HepG2 (cell line): Measurements from ENCODE around the gene WDR81. TPM values are rescaled to one million over a fixed set of nuclear protein-coding genes. Genes with fewer than 3 reads are reported as not detected.

ENCODE experiments used
- ARNTL ChIP-seq: sonication (generic); formaldehyde crosslinking; IDR thresholded peaks from 2 replicates; pipeline ENCODE4 v1.4.0; 2020; ENCODE audit warnings: mild to moderate bottlenecking, missing genetic modification reagents
- CSRNP1 ChIP-seq: sonication (generic); formaldehyde crosslinking; IDR thresholded peaks from 2 replicates; pipeline ENCODE4 v1.8.1; 2023; ENCODE audit warnings: mild to moderate bottlenecking, missing genetic modification reagents
- ERF ChIP-seq: IDR thresholded peaks from 2 replicates; pipeline ENCODE4 v1.6.1; 2018; ENCODE audit warnings: missing biosample characterization, missing genetic modification reagents
- FOSL1 ChIP-seq: sonication (generic); formaldehyde crosslinking; IDR thresholded peaks from 2 replicates; pipeline ENCODE4 v1.9.0; 2021; ENCODE audit warnings: missing genetic modification reagents, borderline replicate concordance
- GATAD2A ChIP-seq: IDR thresholded peaks from 2 replicates; pipeline ENCODE4 v1.6.1; 2016
- HDAC2 ChIP-seq: sonication (generic); formaldehyde crosslinking; IDR thresholded peaks from 2 replicates; pipeline ENCODE4 v1.4.0; 2020; ENCODE audit warnings: missing genetic modification reagents
- IKZF5 ChIP-seq: IDR thresholded peaks from 2 replicates; pipeline ENCODE4 v1.6.1; 2018; ENCODE audit warnings: missing genetic modification reagents, mild to moderate bottlenecking, missing compliant biosample characterization
- KDM5A ChIP-seq: fragments of 200-600 bp; sonication (generic); IDR thresholded peaks from 2 replicates; pipeline ENCODE4 v1.7.0; 2018; ENCODE audit warnings: antibody characterized with exemption, mild to moderate bottlenecking, low read length, borderline replicate concordance
- KLF15 ChIP-seq: sonication (generic); formaldehyde crosslinking; IDR thresholded peaks from 2 replicates; pipeline ENCODE4 v1.8.1; 2023; ENCODE audit warnings: borderline replicate concordance, mild to moderate bottlenecking, inconsistent platforms, missing genetic modification reagents, mixed read lengths
- MAZ ChIP-seq, 2 experiments: sonication (generic) in 1 of 2; formaldehyde crosslinking in 1 of 2; IDR thresholded peaks; 2 replicates each; pipeline versions ENCODE4 v1.5.0 to v1.6.1; 2012 to 2020; ENCODE audit warnings: low read depth in 2 of 2, mild to moderate bottlenecking in 2 of 2, borderline replicate concordance in 1 of 2, improper control_type of control experiment in 1 of 2, low read length in 1 of 2, missing genetic modification reagents in 1 of 2, moderate library complexity in 1 of 2
- MBD4 ChIP-seq: IDR thresholded peaks from 2 replicates; pipeline ENCODE4 v1.6.1; 2012; ENCODE audit warnings: low read length, inconsistent platforms, borderline replicate concordance
- MLXIP ChIP-seq: sonication (generic); formaldehyde crosslinking; IDR thresholded peaks from 2 replicates; pipeline ENCODE4 v1.9.0; 2021; ENCODE audit warnings: missing genetic modification reagents, borderline replicate concordance
- NKX3-1 ChIP-seq: sonication (generic); formaldehyde crosslinking; IDR thresholded peaks from 2 replicates; pipeline ENCODE4 v1.5.0; 2020; ENCODE audit warnings: missing genetic modification reagents
- ONECUT2 ChIP-seq: sonication (generic); formaldehyde crosslinking; IDR thresholded peaks from 2 replicates; pipeline ENCODE4 v1.4.0; 2020; ENCODE audit warnings: missing genetic modification reagents
- PATZ1 ChIP-seq: sonication (generic); formaldehyde crosslinking; IDR thresholded peaks from 2 replicates; pipeline ENCODE4 v1.4.0; 2020; ENCODE audit warnings: missing genetic modification reagents
- ZNF362 ChIP-seq: sonication (generic); formaldehyde crosslinking; IDR thresholded peaks from 2 replicates; pipeline ENCODE4 v1.4.0; 2020; ENCODE audit warnings: missing genetic modification reagents, mild to moderate bottlenecking, borderline replicate concordance
- ZNF564 ChIP-seq: sonication (generic); formaldehyde crosslinking; IDR thresholded peaks from 2 replicates; pipeline ENCODE4 v1.8.1; 2023; ENCODE audit warnings: mild to moderate bottlenecking, missing genetic modification reagents
- ZNF678 ChIP-seq: sonication (generic); formaldehyde crosslinking; IDR thresholded peaks from 2 replicates; pipeline ENCODE4 v1.4.0; 2020; ENCODE audit warnings: mild to moderate bottlenecking, missing genetic modification reagents
- polyA plus RNA-seq, 8 experiments: library from polyadenylated mRNA; depleted of rRNA in 3 of 8; stranded (reverse) in 7 of 8; unstranded in 1 of 8; fragments of >200 nt; fragmentation: Illumina TruSeq in 4 of 8; extraction: Trizol in 4 of 8; gene quantifications; 2 replicates each; pipeline versions ENCODE4 v1.2.1 to v1.2.3, GENCODE V29; 2011 to 2016; ENCODE audit warnings: low read depth in 4 of 8, missing spikeins in 1 of 8, mixed read lengths in 1 of 8; ENCODE audit not compliant: insufficient read depth in 1 of 8
- total RNA-seq, 5 experiments: library from RNA; depleted of rRNA; stranded (reverse); fragments of >200 nt; fragmentation: Illumina TruSeq; extraction: Trizol; gene quantifications; 2 replicates each; pipeline ENCODE4 v1.2.3, GENCODE V29; 2016; ENCODE audit warnings: low read depth in 1 of 5
- TF ChIP-seq, protein P1 (sequence below): sonication (generic); formaldehyde crosslinking; IDR thresholded peaks from 2 replicates; pipeline ENCODE4 v1.4.0; 2020; ENCODE audit warnings: missing genetic modification reagents

Gene WDR81
- total and polyA plus RNA-seq, 2 of the 13 experiments (the other 11 are each of a cell fraction or from before 2014, with no cell fraction given), result 9.1 to 16.7 TPM

DNA sequence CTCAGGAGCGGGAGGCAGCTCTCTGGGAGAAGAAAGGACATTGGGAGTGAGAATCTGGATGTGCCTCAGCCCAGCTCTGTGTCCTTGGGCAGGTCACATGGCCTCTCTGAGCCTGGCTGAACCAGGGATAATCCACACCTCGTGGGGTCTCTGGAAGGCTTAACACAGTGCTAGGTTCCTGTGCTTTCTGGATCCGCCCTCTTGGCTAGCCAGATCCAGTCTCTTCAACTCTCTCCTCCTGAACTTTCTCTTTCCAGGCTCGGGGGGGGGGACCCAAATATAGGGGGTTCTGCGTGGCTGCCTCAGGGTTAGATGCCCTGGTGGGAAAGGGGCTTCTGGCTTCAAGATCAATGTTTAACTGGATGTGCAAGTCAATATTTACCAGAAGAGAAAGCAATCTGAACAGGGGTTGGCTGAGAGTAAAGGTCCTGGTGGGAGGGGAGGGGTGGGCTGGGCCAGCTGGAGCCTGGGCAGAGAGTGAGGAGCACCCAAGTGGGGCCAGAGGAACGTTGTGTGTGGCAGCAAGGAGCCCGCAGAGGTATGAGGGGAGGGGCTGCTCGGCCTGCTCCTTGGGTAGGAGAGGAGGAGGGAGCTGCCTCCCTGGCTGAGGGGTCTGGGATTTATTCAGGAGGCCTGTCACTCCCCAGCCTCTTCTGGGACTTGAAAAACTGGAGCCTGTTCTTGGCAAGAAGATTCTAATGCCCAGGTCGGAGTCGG, 18.0 kb downstream of the WDR81 start, which contains the start of gene SERPINF2 (continued):
- TF ChIP-seq FOSL1 (no peak), MLXIP (CRISPR knock-in tag) (0 out of 2 replicates have a peak, but pooled peaks have one; percentile 21), KDM5A (no peak), MBD4 (peak; percentile 56; the same call in 1 of the 2 replicates), MAZ (IDR thresholded peaks at IDR 0.05; ENCODE audit: borderline replicate concordance, low read depth, low read length) (peak; percentile 75; the same call in 1 of the 2 replicates), MAZ (CRISPR knock-in tag; IDR thresholded peaks at IDR 0.05; ENCODE audit: low read depth) (peak; percentile 88), CSRNP1 (CRISPR knock-in tag) (no peak), NKX3-1 (CRISPR knock-in tag) (0 out of 2 replicates have a peak, but pooled peaks have one; percentile 34), HDAC2 (CRISPR knock-in tag) (peak; percentile 60), GATAD2A (CRISPR knock-in tag) (peak; percentile 74), ZNF678 (CRISPR knock-in tag) (no peak), ERF (CRISPR knock-in tag) (peak; percentile 85), IKZF5 (CRISPR knock-in tag) (peak; percentile 15; the same call in 1 of the 2 replicates), KLF15 (no peak), ZNF362 (CRISPR knock-in tag) (no peak), ARNTL (CRISPR knock-in tag) (peak; percentile 72; the same call in 1 of the 2 replicates), ONECUT2 (CRISPR knock-in tag) (peak; percentile 65), PATZ1 (CRISPR knock-in tag) (peak; percentile 92), ZNF564 (CRISPR knock-in tag) (peak; percentile 53; the same call in 1 of the 2 replicates)
- TF ChIP-seq, protein P1, sequence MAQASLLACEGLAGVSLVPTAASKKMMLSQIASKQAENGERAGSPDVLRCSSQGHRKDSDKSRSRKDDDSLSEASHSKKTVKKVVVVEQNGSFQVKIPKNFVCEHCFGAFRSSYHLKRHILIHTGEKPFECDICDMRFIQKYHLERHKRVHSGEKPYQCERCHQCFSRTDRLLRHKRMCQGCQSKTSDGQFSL (CRISPR knock-in tag), result peak; percentile 79; the same call in 1 of the 2 replicates
